B cell (primary cell): Measurements from ENCODE around the gene VIT. TPM values are rescaled to one million over a fixed set of nuclear protein-coding genes. Genes with fewer than 3 reads are reported as not detected.

ENCODE experiments used
- ATAC-seq: fragments of 200-7000 bp; cut with Tn5 transposase; one replicate; pipeline ENCODE4 v1.10.0; 2021; ENCODE audit warnings: low read depth, mild to moderate bottlenecking, moderate number of reproducible peaks, moderate library complexity
- CTCF ChIA-PET: fragments of 350-600 bp; sonication (Branson Sonifier 250); formaldehyde crosslinking; loops from one replicate; lab custom pipeline; 2021; ENCODE audit warnings: antibody characterized with exemption, inconsistent platforms; lab: Charles Lee
- POLR2A ChIA-PET: fragments of 350-600 bp; sonication (Branson Sonifier 250); formaldehyde crosslinking; loops from one replicate; lab custom pipeline; 2021; ENCODE audit warnings: antibody characterized with exemption; lab: Charles Lee
- DNase-seq: peaks from one replicate; pipeline ENCODE4 v3.0.0; 2013
- H2AFZ ChIP-seq: 2 replicates; pipeline ENCODE4 v1.6.1; 2012; ENCODE audit warnings: mild to moderate bottlenecking, low read depth, low read length; ENCODE audit not compliant: insufficient read depth, poor library complexity, severe bottlenecking
- H3K27ac ChIP-seq, 2 donors: 1 replicate in 1 of 2; 2 replicates in 1 of 2; pipeline ENCODE4 v1.5.1; 2012 to 2013; ENCODE audit warnings: low read length in 2 of 2, mild to moderate bottlenecking in 2 of 2, moderate library complexity in 1 of 2
- H3K27me3 ChIP-seq, 4 experiments: fragments of 200-600 bp in 1 of 4; sonication (generic) in 1 of 4; replicated peaks in 1 of 4; 1 replicate in 2 of 4; 2 replicates in 2 of 4; pipeline versions ENCODE4 v1.6.1 to v1.7.0; 2013 to 2016; ENCODE audit warnings: low read length in 3 of 4, mild to moderate bottlenecking in 2 of 4, mixed read lengths in 1 of 4, moderate library complexity in 1 of 4; ENCODE audit not compliant: insufficient read depth in 4 of 4, control insufficient read depth in 3 of 4; ENCODE audit errors: control extremely low read depth in 1 of 4
- H3K36me3 ChIP-seq, 2 experiments: replicated peaks in 1 of 2; 1 replicate in 1 of 2; 2 replicates in 1 of 2; pipeline versions ENCODE4 v1.6.1 to v1.7.1; 2013; ENCODE audit warnings: low read length in 1 of 2; ENCODE audit not compliant: insufficient read depth in 2 of 2, control insufficient read depth in 1 of 2; ENCODE audit errors: control extremely low read depth in 1 of 2, extremely low read depth in 1 of 2
- H3K4me1 ChIP-seq, 2 donors: fragments of 200-600 bp in 1 of 2; sonication (generic) in 1 of 2; 1 replicate in 1 of 2; 2 replicates in 1 of 2; pipeline versions ENCODE4 v1.5.1 to v1.6.1; 2013 to 2017; ENCODE audit warnings: low read length in 2 of 2; ENCODE audit not compliant: control insufficient read depth in 2 of 2, insufficient read depth in 2 of 2
- H3K4me2 ChIP-seq: replicated peaks from 2 replicates; pipeline ENCODE3; 2012; ENCODE audit warnings: mild to moderate bottlenecking, low read depth, low read length; ENCODE audit not compliant: poor library complexity, severe bottlenecking
- H3K4me3 ChIP-seq, 5 experiments: fragments of 200-600 bp in 1 of 5; sonication (generic) in 1 of 5; 1 replicate in 3 of 5; 2 replicates in 2 of 5; pipeline versions ENCODE4 v1.5.1 to v1.7.0; 2011 to 2016; ENCODE audit warnings: low read length in 4 of 5, mild to moderate bottlenecking in 4 of 5, low read depth in 2 of 5, control low read depth in 1 of 5, moderate library complexity in 1 of 5; ENCODE audit not compliant: insufficient read depth in 1 of 5; ENCODE audit errors: control extremely low read depth in 1 of 5, extremely low read depth in 1 of 5
- H3K79me2 ChIP-seq: fragments of 200-600 bp; sonication (generic); one replicate; pipeline ENCODE4 v1.6.0; 2016; ENCODE audit warnings: low read length; ENCODE audit not compliant: control insufficient read depth, insufficient read depth
- H3K9ac ChIP-seq: fragments of 200-600 bp; sonication (generic); 2 replicates; pipeline ENCODE4 v1.6.1; 2017; ENCODE audit warnings: mild to moderate bottlenecking, low read length, moderate library complexity
- H3K9me3 ChIP-seq, 3 donors: one replicate each; pipeline versions ENCODE4 v1.6.1 to v1.7.1; 2013; ENCODE audit warnings: low read length in 2 of 3; ENCODE audit not compliant: control insufficient read depth in 2 of 3, insufficient read depth in 1 of 3; ENCODE audit errors: control extremely low read depth in 1 of 3
- H4K20me1 ChIP-seq: 2 replicates; pipeline ENCODE4 v1.6.0; 2012; ENCODE audit warnings: mild to moderate bottlenecking, low read length; ENCODE audit not compliant: insufficient read depth, control insufficient read depth, poor library complexity, severe bottlenecking
- H3K27ac Mint-ChIP-seq: one replicate; pipeline ENCODE4 v1.8.0; 2021; ENCODE audit warnings: mixed read lengths
- H3K27me3 Mint-ChIP-seq: one replicate; pipeline ENCODE4 v1.8.0; 2021; ENCODE audit warnings: mixed read lengths
- H3K4me1 Mint-ChIP-seq: one replicate; pipeline ENCODE4 v1.8.0; 2021; ENCODE audit warnings: mixed read lengths
- H3K4me3 Mint-ChIP-seq: one replicate; pipeline ENCODE4 v1.8.0; 2021; ENCODE audit warnings: mixed read lengths
- H3K9me3 Mint-ChIP-seq: one replicate; pipeline ENCODE4 v1.8.0; 2022; ENCODE audit warnings: mixed read lengths; ENCODE audit not compliant: insufficient read depth
- EZH2 ChIP-seq: IDR thresholded peaks from 2 replicates; pipeline ENCODE4 v1.6.1; 2012; ENCODE audit warnings: borderline replicate concordance, low read depth, mild to moderate bottlenecking, moderate library complexity, low read length; ENCODE audit not compliant: insufficient read depth, poor library complexity, severe bottlenecking
- WGBS: methylation state at CpG from one replicate; pipeline ENCODE4 v1.1.5; 2013; ENCODE audit warnings: missing lambda C conversion rate; ENCODE audit not compliant: insufficient coverage; 5-methylcytosine and 5-hydroxymethylcytosine counted together
- intact Hi-C: fragments of 100-400 bp; cut with micrococcal nuclease; formaldehyde crosslinking; loops from one replicate; pipeline ENCODE4 v1.10.0; 2022
- polyA plus RNA-seq: library from polyadenylated mRNA; depleted of rRNA; stranded (reverse); fragments of >200 nt; gene quantifications from 2 replicates; pipeline ENCODE4 v1.2.3, GENCODE V29; 2012
- total RNA-seq, 2 donors: library from RNA; stranded (reverse); fragments of 120-200 nt in 1 of 2; gene quantifications; 1 replicate in 1 of 2; 2 replicates in 1 of 2; pipeline versions ENCODE4 v1.2.3 to v1.2.4, GENCODE V29; 2013 to 2022
- TF ChIP-seq, protein P1 (sequence below): fragments of 200-600 bp; IDR thresholded peaks from one replicate; pipeline ENCODE4 v1.8.0; 2022; ENCODE audit warnings: antibody characterized with exemption, mild to moderate bottlenecking

The VIT gene
- total and polyA plus RNA-seq, 2 donors (not counting 1 experiment from before 2014, with no cell fraction given), result not detected

- Histone ChIP-seq H3K4me3 (no peak overlapping the region), H4K20me1 (no peaks in the 10 kb centered on the region), H2AFZ (no peak overlapping the region), H3K9me3 (peaks cover 0 to 4% (median 3%) of the 10 kb centered on the region in 3 donors), H3K79me2 (no peaks in the 10 kb centered on the region), H3K36me3 (no peaks in the 10 kb centered on the region), H3K27me3 (no peaks in the 10 kb centered on the region), H3K4me2 (no peak overlapping the region), H3K27ac (no peak overlapping the region), H3K4me1 (no peaks in the 10 kb centered on the region), H3K9ac (no peak overlapping the region)
- TF ChIP-seq, protein P1, sequence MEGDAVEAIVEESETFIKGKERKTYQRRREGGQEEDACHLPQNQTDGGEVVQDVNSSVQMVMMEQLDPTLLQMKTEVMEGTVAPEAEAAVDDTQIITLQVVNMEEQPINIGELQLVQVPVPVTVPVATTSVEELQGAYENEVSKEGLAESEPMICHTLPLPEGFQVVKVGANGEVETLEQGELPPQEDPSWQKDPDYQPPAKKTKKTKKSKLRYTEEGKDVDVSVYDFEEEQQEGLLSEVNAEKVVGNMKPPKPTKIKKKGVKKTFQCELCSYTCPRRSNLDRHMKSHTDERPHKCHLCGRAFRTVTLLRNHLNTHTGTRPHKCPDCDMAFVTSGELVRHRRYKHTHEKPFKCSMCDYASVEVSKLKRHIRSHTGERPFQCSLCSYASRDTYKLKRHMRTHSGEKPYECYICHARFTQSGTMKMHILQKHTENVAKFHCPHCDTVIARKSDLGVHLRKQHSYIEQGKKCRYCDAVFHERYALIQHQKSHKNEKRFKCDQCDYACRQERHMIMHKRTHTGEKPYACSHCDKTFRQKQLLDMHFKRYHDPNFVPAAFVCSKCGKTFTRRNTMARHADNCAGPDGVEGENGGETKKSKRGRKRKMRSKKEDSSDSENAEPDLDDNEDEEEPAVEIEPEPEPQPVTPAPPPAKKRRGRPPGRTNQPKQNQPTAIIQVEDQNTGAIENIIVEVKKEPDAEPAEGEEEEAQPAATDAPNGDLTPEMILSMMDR, result no peak
- no peak for TF ChIP-seq EZH2
- ChIA-PET CTCF (no interaction called here), POLR2A (no interaction called here)
- Mint-ChIP-seq H3K27me3 (peaks cover 5% of the 10 kb centered on the region), H3K4me1 (no peaks in the 10 kb centered on the region), H3K27ac (no peak overlapping the region), H3K9me3 (no peaks in the 10 kb centered on the region), H3K4me3 (no peak overlapping the region)
- no peak for ATAC-seq
- intact Hi-C loops, result no loop called here
- no peak for DNase-seq
- WGBS, result 78% methylated on average over 11 of the region's 11 CpGs
These were observed 109.2 kb downstream of the VIT start for GRCh38 chr2:36805635-36806224.

DNA sequence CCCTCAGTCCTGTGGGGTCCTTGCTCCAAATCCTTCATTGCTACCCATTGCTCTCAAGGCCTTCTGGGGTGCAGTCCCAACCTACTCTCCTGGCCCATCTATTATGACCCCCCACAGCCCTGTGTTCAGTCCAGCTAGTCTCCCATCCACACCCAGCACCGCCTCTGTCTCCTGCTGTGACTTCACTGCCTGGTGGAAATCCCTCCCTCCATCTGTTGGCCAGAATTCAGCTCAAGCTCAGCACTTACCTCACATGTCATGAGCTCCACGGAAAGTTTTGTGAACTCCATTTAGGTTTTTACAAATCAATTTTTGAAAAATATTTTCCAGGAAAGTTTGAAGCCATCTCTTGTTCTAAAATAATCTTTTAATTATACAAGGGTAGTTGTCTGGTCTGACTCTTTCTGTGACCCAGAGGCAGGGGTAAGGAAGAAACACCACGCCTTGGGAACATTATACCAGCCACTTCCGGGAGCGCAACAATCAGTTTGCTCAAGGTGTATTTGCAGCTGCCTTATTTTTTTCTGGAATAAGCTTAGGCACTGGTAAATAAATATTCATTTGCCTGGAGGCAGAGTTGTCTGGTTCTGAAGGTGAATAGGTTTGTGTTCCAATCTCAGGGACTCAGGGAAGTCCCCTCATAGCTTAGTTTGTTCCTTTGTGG, 110.8 kb downstream of the VIT start:
- intact Hi-C loops, result no loop called here
- CTCF ChIA-PET, result no interaction called here
- Histone ChIP-seq H3K4me3 (no peak overlapping the region), H4K20me1 (no peaks in the 10 kb centered on the region), H2AFZ (no peak overlapping the region), H3K9me3 (peaks cover 0 to 4% (median 3%) of the 10 kb centered on the region in 3 donors), H3K27me3 (no peaks in the 10 kb centered on the region), H3K27ac (no peak overlapping the region), H3K4me1 (no peaks in the 10 kb centered on the region), H3K4me2 (no peak overlapping the region), H3K79me2 (no peaks in the 10 kb centered on the region), H3K9ac (no peak overlapping the region), H3K36me3 (no peaks in the 10 kb centered on the region)
- DNase-seq (no peak), ATAC-seq (no peak)
- POLR2A ChIA-PET, result no interaction called here
- 97% methylated on average over 4 of the region's 5 CpGs for WGBS
- Mint-ChIP-seq H3K4me3 (no peak overlapping the region), H3K27ac (no peak overlapping the region), H3K9me3 (no peaks in the 10 kb centered on the region), H3K4me1 (no peaks in the 10 kb centered on the region), H3K27me3 (no peaks in the 10 kb centered on the region)
- TF ChIP-seq, protein P1, result no peak
- no peak for TF ChIP-seq EZH2
